ENCODE measurements around the gene PRCC.

- TF ChIP-seq GATA3 (IDR thresholded peaks at IDR 0.05; ENCODE audit: low read depth, low read length) (no peak), GATA2 (IDR thresholded peaks at IDR 0.05; ENCODE audit: low read depth, low read length) (no peak)
These were observed 8.5 kb downstream of the PRCC start for GRCh38 chr1:156775799-156776198.
